HG03175 (cell line): ENCODE results near the gene TIMP2.
"Not testable (repeated sequence)": the region's sequence is repeated elsewhere in the genome, so short reads cannot be mapped to it uniquely, and the experiment has no call there.

ENCODE experiments used
- ATAC-seq: cut with Tn5 transposase; IDR thresholded peaks from one replicate; pipeline ENCODE4 v1.9.1; 2021; ENCODE audit warnings: mild to moderate bottlenecking, moderate library complexity; ENCODE audit not compliant: unreplicated experiment

The TIMP2 gene

GRCh38 chr17:78956254-78956653, 31.1 kb upstream of the TIMP2 start:
- no peak for ATAC-seq

GRCh38 chr17:78954684-78955083, 29.5 kb upstream of the TIMP2 start:
- no peak for ATAC-seq

- no peak for ATAC-seq
Measured at GRCh38 chr17:78953356-78954350, 28.5 kb upstream of the TIMP2 start.

- ATAC-seq: no peak
Measured at GRCh38 chr17:78952706-78953105, 27.5 kb upstream of the TIMP2 start.

GRCh38 chr17:78951967-78952551, 26.9 kb upstream of the TIMP2 start:
- ATAC-seq: no peak

- ATAC-seq: no peak
Measured at GRCh38 chr17:78950870-78951269, 25.7 kb upstream of the TIMP2 start.

GRCh38 chr17:78947235-78948149, 22.3 kb upstream of the TIMP2 start:
- no peak for ATAC-seq

- ATAC-seq: no peak
Measured at GRCh38 chr17:78946631-78947030, 21.4 kb upstream of the TIMP2 start.

GRCh38 chr17:78946131-78946530, 20.9 kb upstream of the TIMP2 start:
- ATAC-seq: no peak

GRCh38 chr17:78945455-78945854, 20.3 kb upstream of the TIMP2 start:
- ATAC-seq: not testable (repeated sequence)

GRCh38 chr17:78944956-78945355, 19.8 kb upstream of the TIMP2 start:
- ATAC-seq: no peak

GRCh38 chr17:78944026-78944425, 18.8 kb upstream of the TIMP2 start:
- ATAC-seq: no peak

GRCh38 chr17:78940708-78941107, 15.5 kb upstream of the TIMP2 start:
- ATAC-seq: no peak

GRCh38 chr17:78940258-78940657, 15.1 kb upstream of the TIMP2 start:
- ATAC-seq: no peak

GRCh38 chr17:78939615-78940014, 14.4 kb upstream of the TIMP2 start:
- ATAC-seq: no peak

GRCh38 chr17:78937561-78937960, 12.4 kb upstream of the TIMP2 start:
- ATAC-seq: no peak

- ATAC-seq: no peak
Measured at GRCh38 chr17:78935419-78936323, 10.5 kb upstream of the TIMP2 start.

- no peak for ATAC-seq
Measured at GRCh38 chr17:78934681-78935418, 9.7 kb upstream of the TIMP2 start.

GRCh38 chr17:78933959-78934568, 8.9 kb upstream of the TIMP2 start:
- ATAC-seq: no peak
